HG02852 (cell line): ENCODE measurements around the gene RHOB.
"Not testable (repeated sequence)": the region's sequence is repeated elsewhere in the genome, so short reads cannot be mapped to it uniquely, and the experiment has no call there.

ENCODE experiments used
- ATAC-seq: cut with Tn5 transposase; IDR thresholded peaks from one replicate; pipeline ENCODE4 v1.9.1; 2021; ENCODE audit warnings: mild to moderate bottlenecking, moderate library complexity; ENCODE audit not compliant: unreplicated experiment

The RHOB gene

GRCh38 chr2:20422402-20423271 is 24.2 kb upstream of the RHOB start:
- no peak for ATAC-seq

GRCh38 chr2:20423359-20423758 is 23.5 kb upstream of the RHOB start:
- ATAC-seq, result no peak

- no peak for ATAC-seq
Observed at GRCh38 chr2:20423847-20424246, 23.0 kb upstream of the RHOB start.

GRCh38 chr2:20424300-20425290 is 22.3 kb upstream of the RHOB start:
- peak; percentile 45 for ATAC-seq

GRCh38 chr2:20425371-20425881 is 21.4 kb upstream of the RHOB start:
- ATAC-seq, result no peak

- ATAC-seq, result no peak
Observed at GRCh38 chr2:20425884-20426283, 21.0 kb upstream of the RHOB start.

- no peak for ATAC-seq
Observed at GRCh38 chr2:20427931-20428526, 18.8 kb upstream of the RHOB start.

- ATAC-seq, result no peak
Observed at GRCh38 chr2:20428717-20429490, 18.0 kb upstream of the RHOB start.

- ATAC-seq, result peak; percentile 67
Observed at GRCh38 chr2:20429528-20429927, 17.3 kb upstream of the RHOB start.

- no peak for ATAC-seq
Observed at GRCh38 chr2:20430035-20430434, 16.8 kb upstream of the RHOB start.

- peak; percentile 49 for ATAC-seq
Observed at GRCh38 chr2:20430461-20431300, 16.2 kb upstream of the RHOB start.

- ATAC-seq, result no peak
Observed at GRCh38 chr2:20431301-20431698, 15.6 kb upstream of the RHOB start.

- ATAC-seq, result no peak
Observed at GRCh38 chr2:20431772-20432171, 15.1 kb upstream of the RHOB start.

- no peak for ATAC-seq
Observed at GRCh38 chr2:20432714-20433113, 14.2 kb upstream of the RHOB start.

- ATAC-seq, result no peak
Observed at GRCh38 chr2:20433249-20433648, 13.6 kb upstream of the RHOB start.

GRCh38 chr2:20433946-20434553 is 12.8 kb upstream of the RHOB start:
- ATAC-seq, result no peak

GRCh38 chr2:20434588-20435294 is 12.1 kb upstream of the RHOB start:
- no peak for ATAC-seq

GRCh38 chr2:20435456-20435855 is 11.4 kb upstream of the RHOB start:
- not testable (repeated sequence) for ATAC-seq
